HTERT RPE-1 (cell line): ENCODE results near the gene STMN1.
"Not testable (repeated sequence)": the region's sequence is repeated elsewhere in the genome, so short reads cannot be mapped to it uniquely, and the experiment has no call there.

Experiments used
- in situ Hi-C: fragments of 300-500 bp; cut with MboI; formaldehyde crosslinking; loops from 4 replicates; pipeline ENCODE4 v1.14.3; 2020; ENCODE audit warnings: low sequenced_read_pairs

Gene STMN1

DNA sequence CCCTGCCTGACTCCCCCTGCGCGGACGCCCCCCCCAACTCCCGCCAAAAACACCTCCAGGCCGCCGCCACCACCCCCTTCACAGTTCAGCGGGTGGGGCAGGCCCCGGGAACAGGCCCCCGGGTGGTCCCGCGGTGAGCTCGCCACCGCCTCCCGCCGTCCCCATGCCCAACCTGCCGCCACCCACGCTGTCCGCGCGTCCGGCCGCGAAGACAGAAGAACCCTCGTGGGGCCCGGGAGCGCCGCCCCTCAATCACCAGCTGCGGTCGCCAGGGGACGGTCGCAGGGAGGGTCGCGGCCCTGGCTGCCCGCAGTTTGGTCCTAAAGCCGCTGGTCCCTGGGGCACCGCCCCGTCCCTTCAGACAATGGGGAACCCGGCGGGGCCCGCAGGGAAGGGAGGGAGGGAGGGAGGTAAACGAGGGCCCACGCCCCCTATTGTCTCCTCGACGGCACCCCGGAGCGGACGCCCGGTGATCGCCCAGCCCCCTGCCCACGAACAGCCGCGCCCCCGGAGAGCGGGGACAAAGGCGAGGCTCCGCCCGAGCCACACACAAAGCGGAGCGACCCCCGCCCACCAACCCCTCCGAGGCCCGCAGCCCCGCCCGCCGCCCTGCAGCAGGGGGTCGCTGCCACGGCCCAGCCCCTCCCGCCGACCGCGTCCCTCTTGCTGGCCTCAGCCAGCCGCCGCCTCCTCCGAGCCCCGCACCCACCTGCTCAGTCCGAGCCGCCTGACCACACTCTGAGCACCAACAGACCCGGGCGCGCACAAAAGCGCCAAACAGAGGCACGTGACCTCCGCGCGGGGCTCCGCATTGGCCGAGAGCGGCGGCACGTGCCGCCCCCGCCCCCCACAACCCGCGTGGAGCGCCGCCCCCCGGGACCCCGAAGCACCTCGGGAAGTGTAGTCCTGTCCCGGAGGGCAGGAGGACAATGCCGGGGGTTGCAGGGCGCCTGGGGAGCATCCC, at the start of gene STMN1:
TSS of gene STMN1 (minus strand) at position 740 of the 964 bp plus-strand sequence. CDS start 1,743 bp downstream, outside the sequence.
- in situ Hi-C loops: no loop called here

DNA sequence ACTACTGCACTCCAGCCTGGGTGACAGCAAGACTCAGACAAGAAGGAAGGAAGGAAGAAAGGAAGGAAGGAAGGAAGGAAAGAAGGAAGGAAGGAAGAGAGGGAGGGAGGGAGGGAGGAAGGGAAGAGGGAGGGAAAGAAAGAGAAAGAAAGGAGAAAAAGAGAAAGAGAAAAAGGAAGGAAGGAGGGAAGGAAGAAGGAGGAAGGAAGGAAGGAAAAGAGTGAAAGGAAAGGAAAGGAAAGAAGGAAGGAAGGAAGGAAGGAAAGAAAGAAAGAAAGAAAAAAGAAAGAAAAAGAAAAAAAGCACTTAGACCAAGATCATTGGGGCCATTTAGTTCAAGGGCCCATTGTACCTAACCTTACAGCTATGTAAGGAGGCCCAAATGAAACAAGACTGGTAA, 49.3 kb upstream of the STMN1 start:
- in situ Hi-C loops: no loop called here

DNA sequence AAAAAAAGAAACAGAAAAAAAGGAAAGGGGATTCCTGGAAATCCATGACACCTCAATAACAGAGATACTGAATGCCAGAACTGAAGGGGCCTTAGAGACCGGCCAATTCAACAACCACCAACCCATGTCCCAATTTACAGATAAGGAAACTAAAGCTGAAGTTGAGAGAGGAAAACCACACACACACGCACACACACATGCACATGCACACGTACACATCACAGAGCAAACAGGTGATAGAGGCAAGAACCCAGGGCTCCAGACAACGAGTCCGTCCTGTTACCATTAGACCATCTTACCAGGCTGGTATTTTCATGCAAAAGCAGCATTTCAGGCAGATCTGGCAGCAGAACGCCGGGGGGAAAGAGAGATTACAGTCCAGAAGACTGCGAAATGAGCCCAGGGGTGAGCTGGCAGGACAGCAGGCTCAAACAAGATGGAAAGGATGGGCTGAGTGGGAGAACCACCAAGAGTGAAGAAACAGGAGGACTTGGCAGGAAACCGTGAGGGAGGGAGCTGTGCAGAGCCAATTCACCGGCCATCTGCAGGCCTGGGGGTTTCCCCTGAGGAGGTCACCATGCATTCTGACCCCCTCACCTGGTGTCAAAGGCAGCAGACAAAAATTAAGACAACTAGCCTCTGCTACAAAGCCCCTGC, 48.2 kb upstream of the STMN1 start:
- in situ Hi-C loops: no loop called here

DNA sequence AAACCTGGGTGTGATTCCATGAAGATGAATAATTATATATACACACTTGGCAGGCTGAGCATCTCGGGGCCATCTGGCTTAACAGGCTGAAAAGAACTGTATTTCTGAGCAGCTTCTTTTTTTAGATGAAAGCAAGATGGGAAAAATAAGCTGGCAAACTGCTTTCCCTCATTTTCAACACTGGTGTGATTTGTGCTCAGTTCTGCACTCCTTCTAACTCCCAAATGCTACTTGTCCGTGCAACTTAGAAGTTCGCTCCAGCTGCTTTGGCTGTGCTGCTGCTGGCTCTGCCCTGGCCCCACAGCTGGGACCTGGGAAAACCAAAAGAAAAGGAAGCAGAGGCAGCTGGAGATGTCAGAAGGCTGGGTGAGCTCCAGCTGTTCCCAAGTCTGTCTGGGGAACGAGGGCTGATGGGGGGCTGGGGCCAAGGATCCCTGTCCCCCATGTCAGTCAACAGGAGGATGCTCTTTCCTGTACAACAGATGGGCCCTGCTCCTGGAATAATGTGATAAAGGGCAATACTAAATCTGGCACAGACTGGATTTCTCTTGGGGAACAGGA, 46.7 kb upstream of the STMN1 start:
- in situ Hi-C loops: no loop called here

DNA sequence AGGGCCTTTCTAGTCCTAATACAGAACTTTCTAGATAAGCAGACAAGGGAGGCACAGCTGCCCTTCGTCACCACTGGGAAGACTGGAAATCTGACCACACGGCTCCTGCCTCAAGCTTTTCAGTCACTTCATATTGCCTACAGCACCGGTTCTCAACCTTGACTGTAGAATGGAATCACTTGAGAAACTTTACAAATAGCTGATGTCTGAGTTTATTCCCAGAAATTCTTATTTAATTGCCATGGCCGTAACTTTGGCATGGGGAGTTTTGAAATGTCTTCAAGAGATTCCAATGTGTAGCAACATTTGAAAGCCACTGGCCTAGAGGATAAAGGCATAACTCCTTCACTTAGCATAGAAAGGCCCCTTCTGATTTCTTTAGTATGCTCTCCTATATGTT, 42.4 kb upstream of the STMN1 start:
- in situ Hi-C loops: no loop called here

DNA sequence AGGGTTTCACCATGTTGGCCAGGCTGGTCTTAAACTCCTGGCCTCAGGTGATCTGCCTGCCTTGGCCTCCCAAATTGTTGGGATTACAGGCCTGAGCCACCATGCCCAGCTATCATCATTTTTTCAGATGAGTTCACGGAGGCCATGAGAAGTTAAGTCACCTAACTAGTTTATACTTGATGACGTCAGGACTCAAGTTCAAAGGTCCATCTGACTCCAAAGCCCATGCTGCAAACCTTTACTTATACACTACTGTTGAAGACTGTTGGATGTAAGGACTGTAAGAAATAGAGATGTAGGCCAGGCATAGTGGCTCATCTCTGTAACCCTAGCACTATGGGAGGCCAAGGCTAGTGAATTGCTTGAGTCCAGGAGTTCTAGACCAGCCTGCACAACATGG, 40.8 kb upstream of the STMN1 start:
- in situ Hi-C loops: no loop called here

DNA sequence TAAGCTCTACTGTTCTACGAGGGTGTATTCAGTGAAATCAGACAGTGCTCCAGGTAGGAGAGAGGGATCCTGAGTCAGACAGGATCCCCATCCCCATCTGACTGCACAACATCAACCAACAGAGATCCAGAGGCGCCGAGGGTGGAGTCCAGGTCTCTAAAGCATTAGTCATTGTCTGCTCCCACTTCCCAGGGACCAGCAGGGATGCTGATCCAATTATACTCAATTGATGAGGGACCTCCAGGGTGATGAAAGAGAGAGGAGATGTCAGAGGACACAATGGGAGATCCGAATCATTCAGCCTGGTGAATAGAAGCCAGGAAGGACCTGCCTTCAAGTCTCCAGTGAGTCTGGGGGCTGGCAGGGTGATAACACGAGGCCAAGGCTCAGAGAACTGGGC, 39.5 kb upstream of the STMN1 start:
- in situ Hi-C loops: no loop called here

DNA sequence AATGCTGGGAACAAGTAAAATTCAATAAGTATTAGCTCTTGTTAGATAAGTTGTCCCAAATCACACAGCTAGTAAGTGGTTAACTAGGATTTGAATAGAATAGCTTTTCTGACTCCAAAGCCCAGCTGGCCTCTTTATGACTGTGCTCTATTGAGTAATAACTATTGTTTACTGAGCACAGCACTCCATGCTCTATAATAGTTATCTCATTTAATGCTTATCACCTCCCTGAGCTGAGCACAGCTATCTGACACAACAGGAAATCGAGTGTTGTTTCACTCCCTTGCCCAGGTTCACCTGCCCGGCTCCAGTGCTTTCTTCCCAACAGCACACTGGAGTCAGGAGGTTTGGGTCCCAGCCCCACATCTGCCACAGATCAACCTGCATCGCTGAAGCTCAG, 38.8 kb upstream of the STMN1 start:
- in situ Hi-C loops: no loop called here

DNA sequence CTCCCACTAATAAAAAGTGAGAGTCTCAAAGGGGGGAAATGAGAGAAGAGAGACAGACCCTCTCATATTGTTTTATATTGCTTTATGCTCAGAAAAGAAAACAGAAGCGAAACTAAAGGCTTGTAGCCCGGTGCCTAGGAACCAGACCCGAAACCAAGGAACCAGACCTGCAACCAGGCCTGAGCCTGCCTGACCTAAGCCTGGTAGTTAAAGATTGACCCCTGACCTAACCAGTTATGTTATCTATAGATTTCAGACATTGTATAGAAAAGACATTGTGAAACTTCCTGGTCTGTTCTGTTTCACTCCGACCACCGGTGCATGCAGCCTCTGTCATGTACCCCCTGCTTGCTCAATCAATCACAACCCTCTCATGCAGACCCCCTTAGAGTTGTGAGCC, 37.3 kb upstream of the STMN1 start:
- in situ Hi-C loops: not testable (repeated sequence)

DNA sequence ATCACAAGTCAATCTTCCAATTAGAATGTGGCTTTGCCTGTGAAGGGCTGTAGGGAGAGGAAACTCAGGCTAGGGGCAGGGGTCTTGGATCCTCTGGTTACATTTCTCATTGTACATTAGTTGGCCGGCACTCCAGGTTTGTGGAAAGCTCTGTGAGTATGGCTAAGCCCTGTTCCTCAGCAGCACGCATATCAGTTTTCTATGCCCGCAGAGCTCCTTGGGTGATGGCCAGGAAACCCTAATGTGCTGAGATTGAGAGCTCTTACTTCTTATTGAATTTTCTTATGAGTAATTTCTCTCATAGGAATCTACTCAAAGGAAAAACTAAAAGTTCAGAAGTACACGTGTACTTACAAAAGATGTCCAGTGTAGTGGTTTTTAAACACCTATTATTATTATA, 30.7 kb upstream of the STMN1 start:
- in situ Hi-C loops: no loop called here

DNA sequence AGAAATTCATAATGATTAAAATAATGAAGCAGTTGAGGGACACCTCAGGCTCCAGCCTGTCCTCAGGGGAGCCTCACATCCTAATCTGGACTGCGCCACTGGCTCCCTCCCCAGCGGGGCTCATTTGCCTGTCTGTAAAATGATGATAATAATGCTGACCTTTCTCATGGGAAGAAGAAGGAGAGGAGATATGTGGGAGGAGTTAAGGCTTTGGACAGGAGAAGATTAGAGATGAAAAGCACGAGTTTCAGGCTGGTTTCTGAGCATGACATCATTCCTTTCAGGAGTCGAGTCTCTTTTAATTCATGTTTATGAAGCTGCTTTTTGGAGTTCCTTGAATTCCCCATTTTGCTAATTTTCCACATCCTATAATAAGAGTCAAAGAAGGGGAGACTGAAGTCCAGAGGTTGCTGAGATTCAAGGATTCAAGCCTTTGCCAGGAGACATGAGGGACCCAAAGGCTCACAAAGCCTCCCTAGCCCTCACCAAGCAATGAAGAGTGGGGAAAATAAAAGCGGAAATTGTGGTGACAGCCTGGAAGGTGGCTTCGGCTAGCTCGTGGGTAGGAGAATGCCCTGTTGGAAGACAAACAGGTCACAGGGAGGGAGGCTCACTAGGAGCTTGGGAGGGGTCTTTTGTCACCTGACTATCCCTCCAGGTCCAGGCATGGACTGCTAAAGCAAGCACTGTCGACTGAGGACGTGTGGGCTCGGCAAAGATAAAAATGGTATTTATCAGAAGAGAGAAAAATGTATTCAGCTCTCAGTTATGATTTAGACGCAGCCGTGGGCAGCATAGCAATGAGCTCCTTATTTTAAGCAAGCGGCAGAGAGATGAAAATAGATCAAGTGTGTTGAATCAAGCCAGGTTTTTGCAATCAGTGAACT, 27.5 kb upstream of the STMN1 start:
- in situ Hi-C loops: no loop called here

DNA sequence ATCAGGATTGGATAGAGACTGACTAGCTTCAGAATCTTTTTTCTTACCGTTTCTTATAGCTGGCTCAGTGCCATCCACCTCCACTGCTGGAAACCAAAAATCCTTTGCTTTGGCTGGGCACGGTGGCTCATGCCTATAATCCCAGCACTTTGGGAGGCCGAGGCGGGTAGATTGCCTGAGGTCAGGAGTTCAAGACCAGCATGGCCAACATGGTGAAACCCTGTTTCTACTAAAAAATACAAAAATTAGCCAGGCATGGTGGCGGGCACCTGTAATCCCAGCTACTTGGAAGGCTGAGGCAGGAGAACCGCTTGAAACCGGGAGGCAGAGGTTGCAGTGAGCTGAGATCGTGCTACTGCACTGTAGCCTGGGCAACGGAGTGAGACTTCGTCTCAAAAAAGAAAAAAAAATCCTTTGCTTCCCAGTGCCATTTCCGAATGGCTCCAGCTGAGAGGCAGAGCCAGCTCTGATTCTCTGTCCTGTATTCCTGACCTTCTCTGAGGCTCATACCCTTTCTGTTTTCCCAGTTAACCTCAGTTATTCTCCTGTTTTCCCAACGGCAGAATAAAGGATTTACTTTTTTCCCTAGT, 26.7 kb upstream of the STMN1 start:
- in situ Hi-C loops: not testable (repeated sequence)

DNA sequence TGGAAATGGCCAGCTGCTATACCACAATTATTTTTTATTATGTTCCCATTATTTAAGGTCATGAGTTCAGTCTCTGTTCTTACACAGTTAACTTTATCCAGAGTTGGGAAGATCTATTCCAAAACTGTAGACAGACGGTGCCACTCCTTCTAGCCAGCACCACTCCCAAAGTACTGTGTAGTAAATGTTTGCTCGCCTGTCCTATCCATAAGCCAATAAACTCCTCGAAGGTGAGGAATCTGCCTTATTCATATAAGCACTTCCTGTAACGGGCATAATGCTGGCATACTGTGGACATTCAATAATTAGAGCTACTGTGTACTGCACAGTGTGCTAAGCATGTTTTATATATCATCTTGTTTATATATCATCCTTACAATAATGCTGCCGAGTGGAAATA, 26.1 kb upstream of the STMN1 start:
- in situ Hi-C loops: no loop called here

DNA sequence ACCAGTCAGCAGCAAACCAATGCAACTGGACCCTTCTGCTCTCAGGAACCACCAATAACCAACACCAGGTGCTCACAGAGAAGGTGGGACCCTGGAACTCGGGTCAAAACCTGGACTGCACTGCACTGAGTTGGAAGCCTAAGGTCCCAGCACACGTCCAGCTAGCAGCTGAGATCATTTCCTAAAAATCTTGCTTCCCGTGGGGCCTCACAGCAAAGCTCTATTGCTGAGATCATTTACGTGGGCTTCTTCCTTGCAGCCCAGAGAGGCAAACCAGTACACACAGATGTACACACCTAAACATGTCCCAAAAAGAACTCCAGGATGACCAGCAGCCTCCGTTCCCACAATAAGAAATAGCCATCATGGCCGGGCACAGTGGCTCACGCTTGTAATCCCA, 22.8 kb upstream of the STMN1 start:
- in situ Hi-C loops: no loop called here

DNA sequence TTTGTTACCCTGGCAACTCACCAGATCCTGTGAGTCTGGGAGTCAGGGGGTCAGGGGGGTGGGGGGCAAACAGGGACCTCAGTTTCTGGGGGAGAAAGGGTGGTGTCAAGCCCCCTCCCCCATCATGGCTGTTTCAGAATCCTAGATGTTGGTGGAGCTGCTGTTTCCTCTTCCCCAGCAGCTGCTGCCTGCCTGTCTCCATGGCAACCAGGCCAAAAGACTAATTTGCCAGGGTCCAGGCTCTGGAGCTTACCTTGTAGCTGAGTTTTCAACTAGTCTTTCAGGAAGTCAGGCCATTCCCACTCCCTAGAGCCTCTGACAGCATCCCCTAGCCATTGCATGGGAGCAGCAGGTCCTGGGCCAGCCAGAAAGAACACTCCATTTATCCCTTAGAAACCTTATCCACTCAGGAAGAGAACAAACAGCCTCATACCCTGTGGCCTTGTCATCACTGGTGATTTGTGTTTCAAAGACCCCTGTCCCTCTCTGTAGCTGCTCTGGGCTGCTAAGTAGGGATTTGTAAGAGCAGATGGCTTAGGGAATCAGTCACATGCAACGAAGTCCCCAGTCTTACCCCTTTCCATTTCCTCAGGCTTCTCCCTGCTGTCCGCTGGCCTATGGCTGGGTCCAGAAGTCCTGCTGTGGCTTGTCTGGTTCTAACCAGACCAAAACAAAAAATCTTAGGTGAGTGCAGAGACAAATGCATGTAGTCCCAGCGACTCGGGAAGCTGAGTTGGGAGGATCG, 21.5 kb upstream of the STMN1 start:
- in situ Hi-C loops: no loop called here

DNA sequence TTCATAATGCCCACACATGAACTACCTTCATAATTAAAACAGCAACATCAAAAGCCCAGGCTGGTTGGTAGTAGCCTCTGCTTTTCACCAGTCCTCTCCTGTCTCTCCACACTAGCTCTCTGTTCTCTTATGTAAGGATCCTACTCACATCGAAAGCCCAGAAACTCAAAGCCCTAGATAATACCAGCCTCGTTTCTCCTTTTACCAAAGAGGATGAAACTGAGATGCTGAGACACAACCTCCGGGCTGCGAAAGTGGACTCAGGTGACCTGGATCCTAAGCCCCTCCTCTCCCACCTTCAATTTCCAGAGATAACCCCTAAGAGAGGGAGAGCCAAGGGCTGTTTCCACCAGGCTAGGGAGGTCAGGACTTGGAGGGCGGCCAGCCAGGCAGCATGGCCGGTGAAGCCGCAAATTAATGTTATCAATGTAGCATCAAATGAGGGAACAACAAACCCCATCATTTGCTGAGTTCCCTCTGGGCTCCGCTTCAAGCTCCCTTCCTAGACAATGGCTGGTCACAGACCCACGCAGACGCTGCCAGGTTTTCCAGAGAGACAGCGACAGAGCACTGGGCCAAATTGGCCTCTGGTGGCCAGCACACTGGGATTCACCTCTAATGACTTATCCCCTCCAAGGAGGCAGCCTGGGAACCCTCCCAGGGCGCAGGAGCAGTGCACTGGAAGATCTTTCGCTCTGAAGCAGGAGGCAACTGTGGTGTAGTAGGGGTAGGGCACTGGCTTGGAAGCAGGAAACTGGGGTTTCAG, 20.7 kb upstream of the STMN1 start:
- in situ Hi-C loops: no loop called here

DNA sequence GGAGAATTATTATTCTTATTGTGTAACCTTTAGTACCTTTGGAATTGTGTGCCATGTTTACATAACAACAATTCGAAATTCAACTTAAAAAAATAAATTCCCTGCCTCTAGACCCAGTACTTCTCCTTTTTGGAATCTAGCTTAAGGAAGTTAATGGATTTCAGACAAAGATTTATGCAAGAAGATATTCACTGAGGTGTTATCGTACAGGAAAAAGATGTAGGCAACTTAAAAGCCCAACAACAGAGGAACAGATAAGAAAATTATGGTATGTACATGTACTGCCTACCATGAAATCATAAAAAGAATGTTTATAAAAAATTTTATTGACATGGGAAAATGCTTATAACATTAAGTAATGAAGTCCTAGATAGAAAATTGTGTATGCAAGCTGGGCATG, 18.2 kb upstream of the STMN1 start:
- in situ Hi-C loops: no loop called here

DNA sequence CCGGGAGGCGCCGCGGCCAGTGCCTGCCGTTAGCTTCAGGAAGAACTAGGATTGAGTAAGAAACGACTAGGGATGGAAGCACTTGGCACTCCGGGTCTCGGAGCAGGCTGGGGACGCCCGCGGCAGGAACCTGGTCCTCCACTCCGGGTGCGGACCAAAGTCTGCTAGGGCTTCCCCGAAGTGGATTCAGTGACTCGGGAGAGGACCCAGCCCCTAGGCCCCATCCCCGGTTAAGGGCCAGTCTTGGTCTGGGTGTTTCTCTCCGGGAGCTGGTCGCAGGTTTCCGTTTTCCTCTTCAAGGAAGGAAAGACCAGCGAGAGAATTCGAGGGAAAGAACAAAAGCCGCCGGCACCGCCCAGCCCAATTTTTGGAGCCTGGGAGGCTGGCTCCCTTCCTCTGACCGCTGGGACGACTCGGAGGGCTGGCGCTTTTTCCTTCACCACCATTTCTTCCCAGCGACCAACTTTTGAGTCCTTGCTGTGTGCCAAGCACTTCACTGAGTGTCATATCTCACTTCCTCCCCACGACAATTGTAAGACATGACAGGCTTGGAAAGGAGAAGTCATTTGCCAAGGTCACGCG, 16.8 kb upstream of the STMN1 start:
- in situ Hi-C loops: no loop called here
